ENCODE data around the gene CYSLTR1. TPM values are rescaled to one million over a fixed set of nuclear protein-coding genes. Genes with fewer than 3 reads are reported as not detected.

The CYSLTR1 gene
- total and polyA plus RNA-seq, 4 donors = 0.36 to 3.2 (median 0.52) TPM

- no peak for DNase-seq (ENCODE audit: low spot score)
- H3K4me3 ChIP-seq (ENCODE audit: low read depth in 1 of 3, low read length in 3 of 3) = no peak overlapping the region
- no peak overlapping the region for H3K27ac ChIP-seq (ENCODE audit: low read depth in 1 of 2, low read length in 2 of 2)
- TF ChIP-seq ATF3 (IDR thresholded peaks at IDR 0.05) (no peak), GABPA (IDR thresholded peaks at IDR 0.05 in 1 of 2, conservative IDR thresholded peaks at IDR 0.05 in 1 of 2) (no peak), FOXA2 (IDR thresholded peaks at IDR 0.05) (no peak), HNF4G (IDR thresholded peaks at IDR 0.05) (no peak), ZBTB33 (IDR thresholded peaks at IDR 0.05) (no peak), YY1 (IDR thresholded peaks at IDR 0.05) (no peak), EGR1 (IDR thresholded peaks at IDR 0.05; ENCODE audit: low read depth in 2 of 2) (no peak), CTCF (IDR thresholded peaks at IDR 0.05; ENCODE audit: low read depth, low read length, missing input control) (no peak), JUND (IDR thresholded peaks at IDR 0.05) (no peak), MAX (IDR thresholded peaks at IDR 0.05) (no peak), RXRA (IDR thresholded peaks at IDR 0.05) (no peak), NR2F2 (IDR thresholded peaks at IDR 0.05) (no peak), FOXA1 (IDR thresholded peaks at IDR 0.05) (no peak), RAD21 (IDR thresholded peaks at IDR 0.05) (no peak), HNF4A (conservative IDR thresholded peaks at IDR 0.05) (no peak), TAF1 (conservative IDR thresholded peaks at IDR 0.05) (no peak)
- H3K9ac ChIP-seq (ENCODE audit: low read depth in 1 of 2, low read length in 2 of 2) = no peak overlapping the region
- no peaks in the 10 kb centered on the region for H3K9me3 ChIP-seq (ENCODE audit: control insufficient read depth in 4 of 4, low read length in 3 of 4)
- no peaks in the 10 kb centered on the region for H3K36me3 ChIP-seq (ENCODE audit: control insufficient read depth in 4 of 4, insufficient read depth in 3 of 4, low read depth in 1 of 4, low read length in 3 of 4)
- H3K4me1 ChIP-seq (ENCODE audit: control insufficient read depth in 4 of 4, insufficient read depth in 4 of 4, low read length in 3 of 4) = no peaks in the 10 kb centered on the region
- H3K27me3 ChIP-seq (ENCODE audit: control insufficient read depth in 4 of 4, insufficient read depth in 4 of 4, low read length in 3 of 4) = no peaks in the 10 kb centered on the region
These were observed 6.1 kb upstream of the CYSLTR1 start for GRCh38 chrX:78333521-78333920.

GRCh38 chrX:78331708-78332107 lies 4.3 kb upstream of the CYSLTR1 start:
- Histone ChIP-seq H3K4me1 (ENCODE audit: control insufficient read depth in 4 of 4, insufficient read depth in 4 of 4, low read length in 3 of 4) (no peaks in the 10 kb centered on the region), H3K27ac (ENCODE audit: low read depth in 1 of 2, low read length in 2 of 2) (no peak overlapping the region), H3K9ac (ENCODE audit: low read depth in 1 of 2, low read length in 2 of 2) (no peak overlapping the region), H3K27me3 (ENCODE audit: control insufficient read depth in 4 of 4, insufficient read depth in 4 of 4, low read length in 3 of 4) (no peaks in the 10 kb centered on the region), H3K9me3 (ENCODE audit: control insufficient read depth in 4 of 4, low read length in 3 of 4) (no peaks in the 10 kb centered on the region), H3K36me3 (ENCODE audit: control insufficient read depth in 4 of 4, insufficient read depth in 3 of 4, low read depth in 1 of 4, low read length in 3 of 4) (no peaks in the 10 kb centered on the region), H3K4me3 (ENCODE audit: low read depth in 1 of 3, low read length in 3 of 3) (no peak overlapping the region)
- WGBS = 75% methylated on average over 1 of the region's 1 CpG
- DNase-seq (ENCODE audit: low spot score) = no peak
- TF ChIP-seq FOXA1 (IDR thresholded peaks at IDR 0.05) (no peak), JUND (IDR thresholded peaks at IDR 0.05) (no peak), EGR1 (IDR thresholded peaks at IDR 0.05; ENCODE audit: low read depth in 2 of 2) (no peak), TAF1 (conservative IDR thresholded peaks at IDR 0.05) (no peak), SP1 (IDR thresholded peaks at IDR 0.05) (no peak)
